Transverse colon (tissue), 3 donors: Measurements from ENCODE around the gene BTBD2.

ENCODE experiments used
- CTCF ChIP-seq, 5 experiments: fragments of 200-600 bp in 3 of 5; fragments of 450-650 bp in 2 of 5; sonication (generic) in 3 of 5; IDR thresholded peaks; 1 replicate in 2 of 5; 2 replicates in 3 of 5; pipeline ENCODE4 v1.5.1; 2016 to 2017; ENCODE audit warnings: antibody characterized with exemption in 5 of 5, inconsistent platforms in 3 of 5, mild to moderate bottlenecking in 2 of 5, moderate library complexity in 1 of 5
- EP300 ChIP-seq: sonication (generic); formaldehyde crosslinking; IDR thresholded peaks from one replicate; pipeline ENCODE4 v1.6.1; 2017; ENCODE audit warnings: antibody characterized with exemption, low read depth
- POLR2A ChIP-seq: fragments of 450-650 bp; IDR thresholded peaks from one replicate; pipeline ENCODE4 v1.6.1; 2016; ENCODE audit warnings: antibody characterized with exemption, mild to moderate bottlenecking, moderate library complexity

- no peak for TF ChIP-seq CTCF (IDR thresholded peaks at IDR 0.05)
- no peak for TF ChIP-seq EP300
- TF ChIP-seq POLR2A, result no peak
Measured at GRCh38 chr19:1977120-1977519, 38.4 kb downstream of the BTBD2 start.
